Central memory CD4-positive, alpha-beta T cell (primary cell): ENCODE results near the gene FOXF2.

Experiments used
- DNase-seq: peaks from one replicate; pipeline ENCODE4 v3.0.0; 2022

The FOXF2 gene

DNA sequence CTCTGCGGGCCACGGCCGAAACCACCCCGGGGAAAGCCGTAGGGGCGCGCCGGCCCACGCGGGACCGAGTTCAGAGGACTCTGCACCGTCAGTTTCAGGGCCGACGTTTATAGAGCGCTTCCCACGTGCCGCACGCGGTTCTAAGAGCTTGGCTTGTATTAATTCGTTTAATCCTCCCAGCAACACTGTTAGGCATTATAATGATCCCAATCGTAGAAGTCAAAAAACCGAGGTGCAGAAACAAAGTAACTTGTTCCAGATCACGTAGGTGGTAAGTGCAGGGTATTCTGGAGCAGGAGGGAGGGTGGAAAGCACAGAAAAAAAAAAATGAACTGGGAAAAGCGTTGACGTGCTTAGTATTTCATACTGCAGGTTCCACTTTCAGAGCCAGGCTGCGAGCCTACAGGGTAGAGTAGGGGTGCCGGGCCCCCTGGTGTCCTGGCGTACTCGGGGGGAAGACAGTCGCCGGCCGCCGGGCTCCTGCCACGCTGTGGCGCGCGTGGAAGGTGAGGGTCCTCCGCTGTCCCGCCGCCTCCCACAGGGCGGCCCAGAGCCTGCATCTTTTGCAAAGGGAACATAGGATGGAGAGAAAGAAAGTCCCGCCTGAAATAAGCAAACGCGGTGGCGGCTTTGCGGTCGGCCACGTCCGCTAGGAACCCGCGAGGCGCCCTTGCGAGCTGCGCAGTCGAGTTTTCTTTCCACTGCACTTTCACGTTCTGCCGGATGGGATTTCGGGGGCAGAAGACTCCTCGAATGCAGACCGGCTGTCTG is 10.2 kb upstream of the FOXF2 start:
- DNase-seq = no peak

DNA sequence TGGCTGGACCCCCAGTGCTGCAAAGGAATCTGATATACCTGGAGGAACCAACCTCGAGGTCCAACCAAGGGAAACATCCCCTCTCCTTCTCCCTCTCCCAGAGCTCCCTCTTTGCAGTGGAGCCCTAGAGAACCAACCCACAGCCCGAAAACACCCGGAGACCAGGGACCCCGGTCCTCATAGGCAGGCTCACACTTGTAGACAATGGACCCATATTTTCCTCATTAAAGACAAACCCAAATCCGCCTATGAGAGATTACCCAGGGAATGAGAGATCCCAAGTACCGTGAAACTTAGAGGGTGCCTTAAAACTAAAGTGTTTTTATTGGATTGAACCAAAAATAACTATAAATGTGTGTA is 9.6 kb upstream of the FOXF2 start:
- no peak for DNase-seq

DNA sequence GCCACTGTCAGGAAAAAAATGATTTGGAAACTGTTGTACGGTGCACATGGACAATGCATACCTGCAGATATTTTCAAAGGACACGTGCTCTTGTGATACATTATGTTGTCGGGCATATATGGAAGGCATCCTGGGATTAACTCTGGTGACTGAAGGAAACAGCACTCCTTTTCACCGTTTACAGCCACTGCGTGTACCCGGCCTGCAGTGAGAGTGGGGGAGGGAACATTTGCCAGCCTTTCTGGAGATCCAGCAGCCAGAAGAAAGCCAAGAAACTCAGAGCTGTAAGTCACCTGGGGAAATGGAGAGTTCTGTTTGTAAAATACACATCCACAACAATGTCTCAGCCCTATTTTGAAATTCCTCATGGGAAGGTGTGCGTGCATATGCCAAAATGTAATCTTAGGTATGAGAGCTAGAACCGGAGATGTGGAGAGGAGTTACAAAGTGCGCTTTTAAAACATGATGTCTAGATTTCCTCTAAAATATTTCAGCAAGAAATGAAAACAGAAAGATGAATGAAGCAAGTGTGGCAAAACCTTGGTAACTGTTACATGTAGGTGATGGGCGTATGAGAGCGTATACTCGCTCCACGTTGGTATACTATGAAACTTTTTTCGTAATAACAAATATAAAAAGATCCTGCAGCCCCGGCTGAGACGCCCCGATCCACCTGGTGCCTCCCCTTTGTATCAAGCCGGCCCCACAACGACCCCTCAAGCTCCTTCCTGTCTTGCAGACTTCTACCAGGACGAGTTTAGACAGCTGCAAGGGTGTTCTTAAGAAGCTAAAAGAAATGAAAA is 8.6 kb upstream of the FOXF2 start:
- DNase-seq = no peak

DNA sequence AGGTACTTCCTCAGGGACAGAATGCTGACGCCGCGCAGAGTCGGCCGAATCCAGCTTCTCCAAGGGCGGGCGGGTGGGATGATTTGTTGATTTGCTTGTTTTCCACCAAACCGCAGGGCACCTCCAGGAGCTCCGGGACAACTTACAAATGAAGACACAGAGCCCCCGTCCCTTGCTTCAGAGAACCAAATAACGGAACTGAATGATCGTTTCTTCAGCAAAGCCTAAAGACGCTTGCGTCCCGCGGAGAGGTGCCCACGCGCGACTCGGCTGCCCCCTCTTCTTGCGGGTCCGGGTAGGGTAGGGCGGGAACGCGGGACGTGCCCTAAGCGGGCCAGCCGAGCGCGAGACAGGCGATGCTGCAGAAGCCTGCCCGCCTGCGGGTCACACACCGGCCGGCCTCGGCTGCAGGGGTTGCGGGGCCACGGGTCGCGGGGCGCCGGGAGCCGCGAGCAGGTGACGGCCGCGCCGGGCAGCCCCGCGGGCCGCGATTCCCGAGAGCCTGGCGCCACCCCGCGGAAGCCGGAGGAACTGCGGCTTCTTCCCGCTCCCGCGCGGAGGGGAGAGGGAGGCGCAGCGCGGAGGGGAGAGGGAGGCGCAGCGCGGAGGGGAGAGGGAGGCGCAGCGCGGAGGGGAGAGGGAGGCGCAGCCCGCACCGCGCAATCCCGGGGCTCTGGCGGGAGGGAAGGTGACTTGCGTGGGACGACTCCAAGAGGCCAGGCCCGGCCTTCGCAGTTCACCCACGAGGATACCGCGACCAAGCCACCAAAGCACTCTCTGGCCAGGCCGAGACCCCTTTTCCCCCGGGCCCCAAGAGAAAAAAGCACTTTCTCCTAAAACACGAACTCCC is 7.7 kb upstream of the FOXF2 start:
- peak; percentile 40 for DNase-seq

DNA sequence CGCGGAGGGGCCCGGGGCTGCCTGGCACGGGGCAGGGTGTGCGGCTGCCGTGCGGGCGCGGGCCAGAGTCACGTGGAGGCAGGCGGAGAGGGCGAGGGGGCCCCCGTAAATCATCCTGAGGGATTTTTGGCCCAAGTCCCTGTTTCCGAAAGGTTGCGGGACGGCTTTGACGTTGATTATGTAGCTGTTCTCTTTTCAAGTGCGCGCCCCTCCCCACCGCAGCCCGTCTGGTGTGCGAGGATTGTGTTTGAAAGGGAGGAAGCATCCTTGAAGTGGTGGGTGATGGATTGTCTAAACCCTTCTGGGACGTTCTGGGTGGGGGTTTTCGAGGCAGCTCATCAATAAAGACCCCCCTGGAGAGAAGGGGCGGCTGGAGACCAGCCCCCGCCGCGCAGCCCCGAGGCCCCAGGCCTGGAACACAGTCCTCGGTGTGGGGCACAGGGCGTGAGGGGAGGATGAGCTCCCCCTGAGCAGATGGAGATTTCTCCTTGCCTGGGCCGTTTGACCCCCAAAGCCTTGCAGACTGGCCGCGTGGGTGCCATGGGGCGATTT is 7.0 kb upstream of the FOXF2 start:
- DNase-seq = no peak

DNA sequence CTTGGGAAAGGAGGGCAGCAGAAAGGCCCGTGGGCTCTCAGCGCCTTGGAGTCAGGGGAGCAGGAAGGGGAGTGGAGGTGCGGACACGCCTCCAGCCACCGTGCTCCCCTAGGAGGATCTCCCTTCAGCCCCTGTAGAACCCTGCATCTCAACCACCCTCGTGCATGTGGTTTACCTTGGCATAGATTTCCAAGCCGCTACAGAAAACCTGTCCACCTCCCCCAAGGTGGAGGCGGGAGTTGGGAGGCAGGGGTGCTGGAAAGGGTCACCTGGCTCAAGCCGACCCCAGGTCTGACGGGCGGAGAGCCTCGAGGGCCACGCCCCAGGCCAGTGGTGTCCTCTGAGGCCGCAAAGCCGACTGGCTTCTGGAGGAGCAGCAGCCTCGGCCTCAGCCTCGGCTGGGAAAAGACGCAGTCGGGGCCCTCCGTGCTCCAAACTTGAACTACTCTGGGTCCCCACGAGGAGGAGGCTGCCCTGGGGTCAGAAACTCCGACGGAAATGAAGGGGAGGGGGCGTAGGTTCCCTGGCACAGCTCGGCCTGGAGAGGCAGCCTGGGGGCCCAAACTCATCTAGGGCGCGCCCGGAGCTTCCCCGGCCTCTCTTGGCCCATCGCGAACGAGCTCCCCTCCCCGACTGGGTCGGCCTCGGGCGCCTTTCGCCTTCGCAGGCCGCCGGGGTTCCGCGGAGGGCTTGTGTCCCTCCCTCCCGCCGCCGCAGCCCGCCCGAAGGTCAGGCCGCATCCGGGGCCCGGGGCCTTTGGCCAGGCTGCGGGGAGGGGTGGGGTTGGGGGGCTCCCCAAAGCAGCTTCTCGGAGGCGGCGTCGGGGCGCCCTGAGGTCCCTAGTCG is 6.3 kb upstream of the FOXF2 start:
- DNase-seq = no peak

DNA sequence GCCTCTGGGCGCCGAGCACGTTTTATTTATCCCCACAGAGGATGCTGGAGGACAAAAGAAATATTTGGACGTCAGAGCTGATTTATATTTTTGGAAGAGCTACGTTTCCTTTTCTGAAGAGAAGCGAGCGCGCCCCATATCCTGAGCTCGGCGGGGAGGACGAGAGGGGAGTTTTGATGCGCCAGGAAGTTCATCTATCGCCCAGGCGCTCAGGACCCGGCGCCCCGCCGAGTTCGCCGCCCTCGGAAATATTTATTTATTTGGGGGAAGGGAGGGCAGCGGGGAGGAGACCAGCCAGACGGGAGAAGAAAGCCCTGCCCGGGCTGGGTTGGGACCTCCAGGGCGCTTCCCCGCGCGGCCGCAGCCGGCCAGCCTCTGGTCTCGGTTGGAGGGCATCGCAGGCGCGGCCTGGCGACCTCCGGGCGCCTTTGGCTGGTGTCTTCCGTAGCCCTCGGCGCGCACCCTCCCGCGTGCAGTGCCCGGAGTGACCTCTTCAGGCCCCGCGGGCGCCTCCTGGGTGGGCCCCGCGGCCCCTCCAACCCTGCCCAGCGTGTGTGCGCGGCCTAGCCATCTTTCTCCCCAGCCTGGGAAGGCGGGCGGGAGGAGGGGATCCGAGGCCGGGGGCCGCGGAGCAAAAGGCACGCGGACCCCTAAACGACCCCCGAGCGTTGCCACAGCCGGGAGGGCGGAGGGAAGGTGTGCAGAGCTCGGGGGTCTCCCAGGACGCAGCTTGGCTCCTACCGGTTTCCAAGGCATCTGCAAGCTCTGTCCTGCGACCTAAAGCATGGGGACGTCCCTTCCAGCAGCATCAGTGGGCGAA is 5.4 kb upstream of the FOXF2 start:
- DNase-seq = no peak

DNA sequence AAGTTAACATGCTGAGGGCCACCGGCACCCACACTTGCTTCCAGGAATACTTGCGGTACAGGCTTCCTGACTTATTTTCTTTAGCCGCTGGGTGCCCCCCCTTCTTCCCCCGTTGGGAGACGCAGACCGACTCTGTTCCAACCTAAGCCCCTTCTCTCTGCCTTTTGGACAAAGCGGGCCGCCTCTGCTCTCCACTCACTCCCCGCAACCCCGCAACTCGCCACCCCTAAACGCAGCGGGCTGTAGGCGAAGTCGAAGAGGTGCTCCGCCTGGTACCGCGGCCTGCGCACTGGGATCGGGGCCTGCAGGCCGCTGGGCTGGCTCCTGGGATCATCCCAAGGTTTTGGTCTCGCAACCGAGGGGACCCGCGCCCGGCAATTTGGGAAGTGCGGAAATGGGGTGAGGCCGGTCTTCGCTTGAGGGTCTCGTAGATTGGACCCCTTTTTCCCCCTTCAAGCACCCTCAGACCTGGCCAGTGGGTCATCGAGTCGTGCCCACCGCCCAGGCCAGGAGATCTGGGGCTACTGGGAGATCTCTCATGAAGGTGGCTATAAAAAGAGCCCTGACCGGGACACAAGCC is 4.7 kb upstream of the FOXF2 start:
- DNase-seq = no peak

DNA sequence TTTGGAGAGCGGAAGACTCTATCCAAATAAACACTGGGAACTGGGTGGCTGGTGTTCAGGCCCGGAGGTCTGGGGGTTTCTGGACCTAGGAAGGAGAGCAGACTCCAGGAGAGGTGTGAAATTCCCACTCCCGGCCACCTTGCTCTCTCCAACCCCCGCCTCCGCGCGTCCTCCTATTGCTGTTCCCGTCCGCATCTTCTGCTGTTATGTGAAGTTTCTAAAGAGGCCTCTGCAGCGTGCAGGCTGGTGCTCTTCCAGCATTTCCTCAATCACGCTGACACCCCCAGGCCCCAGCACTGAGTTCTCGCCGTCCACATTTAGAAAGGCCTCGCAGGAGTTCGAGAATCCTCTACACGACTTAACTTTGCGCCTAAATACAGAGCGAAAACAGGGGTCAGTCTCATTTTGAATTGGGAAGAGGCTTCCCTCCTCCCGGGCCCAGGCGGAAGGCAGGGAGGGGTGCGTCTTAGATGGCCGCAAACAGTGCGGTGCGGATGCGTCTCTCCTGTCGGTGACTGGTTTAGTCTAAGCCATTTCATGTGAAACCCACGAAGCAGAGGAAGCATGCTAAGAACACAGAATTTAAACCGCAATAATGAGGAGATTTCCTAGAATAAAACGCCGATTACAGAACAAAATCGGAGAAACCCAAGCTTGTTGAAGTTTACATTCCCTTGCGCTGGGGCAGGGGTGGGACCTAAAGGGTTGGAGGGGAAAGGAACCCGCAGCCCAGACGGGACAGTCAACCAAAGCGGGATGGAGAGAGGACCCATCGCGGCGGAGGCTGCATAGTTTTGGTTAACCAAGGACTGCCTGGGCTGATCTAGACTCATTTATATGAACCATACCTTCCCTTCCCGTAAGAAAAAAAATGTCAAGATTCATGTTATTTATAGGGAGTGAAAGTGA is 4.0 kb upstream of the FOXF2 start:
- DNase-seq = no peak

DNA sequence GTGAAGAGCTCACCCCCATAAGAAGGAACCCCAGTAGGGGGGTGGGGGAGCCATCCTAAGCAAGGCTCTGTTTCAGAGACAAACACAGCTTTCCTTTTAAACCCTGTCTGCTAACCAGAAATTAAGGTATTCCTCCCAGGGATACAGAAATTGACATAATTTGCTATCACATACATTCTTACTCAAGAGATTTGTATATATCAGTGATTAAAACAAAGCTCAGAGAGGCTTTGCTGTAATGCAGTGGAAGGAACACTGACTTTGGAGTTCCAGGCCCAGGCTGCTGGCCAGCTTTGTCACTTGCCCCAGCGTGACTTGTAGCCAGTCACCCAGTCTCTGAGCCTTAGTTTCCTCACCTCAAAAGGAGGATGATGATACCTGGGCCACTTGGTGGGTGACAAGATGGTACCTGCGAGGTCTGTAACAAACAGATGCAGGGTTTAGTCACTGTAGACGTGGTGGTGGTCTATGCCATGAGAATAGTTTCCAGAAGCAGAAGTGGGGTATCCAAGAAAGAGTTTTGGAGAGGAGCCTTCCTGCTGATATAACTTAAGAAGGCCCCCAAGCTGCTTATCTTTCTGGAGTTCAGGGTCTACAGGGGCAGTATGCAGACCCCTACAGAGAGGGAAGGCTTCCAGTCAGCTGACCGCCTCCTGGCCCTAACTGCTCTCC is 3.2 kb upstream of the FOXF2 start:
- DNase-seq = no peak

DNA sequence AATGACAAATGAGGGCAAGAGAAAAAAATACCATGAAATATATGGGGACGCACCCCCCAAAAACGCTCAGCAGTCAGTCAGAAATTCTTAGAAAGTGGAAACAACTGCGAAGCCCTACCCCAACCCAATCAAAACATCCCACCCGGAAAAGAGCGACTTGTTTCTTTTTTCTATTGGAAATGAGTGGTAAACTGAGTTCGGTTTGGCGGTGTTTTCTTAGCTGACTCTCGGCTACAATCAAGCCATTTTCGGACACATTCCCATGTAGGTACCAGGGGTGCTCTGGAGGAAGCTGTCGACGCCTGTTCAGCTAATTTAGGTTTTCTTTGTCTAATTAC is 1.9 kb upstream of the FOXF2 start:
- DNase-seq = no peak

DNA sequence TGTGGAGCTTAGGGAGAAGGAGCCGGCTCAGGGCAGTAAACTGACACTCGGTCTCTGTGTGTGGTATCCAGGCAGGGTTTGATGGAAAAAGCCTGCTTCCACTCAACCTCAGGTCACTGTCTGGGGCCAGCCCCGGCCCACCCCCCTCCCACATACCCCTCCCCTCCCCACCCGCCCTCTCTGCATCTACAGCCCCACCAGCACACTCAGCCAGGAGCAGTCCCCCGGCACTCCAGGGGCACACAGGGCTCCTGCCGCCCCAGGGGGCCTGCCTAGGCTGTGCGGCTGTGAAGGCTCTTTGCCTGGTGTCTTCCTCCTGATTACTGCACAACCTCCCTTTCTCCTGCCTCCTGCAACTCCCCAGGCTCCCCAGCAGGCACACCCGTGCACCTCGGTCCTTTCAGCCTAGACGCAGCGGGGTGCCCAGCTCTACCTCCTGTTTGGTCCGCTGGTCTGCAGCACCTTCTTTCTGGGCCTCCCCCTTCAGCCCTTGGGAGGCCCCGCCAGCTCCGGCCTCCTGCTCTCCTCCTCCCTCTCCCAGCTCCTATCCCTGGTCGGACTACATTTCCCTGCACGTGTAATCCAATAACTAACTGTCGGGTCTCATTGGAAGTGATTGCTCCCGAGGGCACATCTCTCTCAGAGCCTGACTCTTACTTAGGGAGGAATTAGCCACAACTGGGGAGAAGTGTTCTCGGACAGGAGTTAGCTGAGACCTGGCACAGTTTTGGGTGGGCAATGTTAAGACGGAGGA is 1.3 kb upstream of the FOXF2 start:
- no peak for DNase-seq

DNA sequence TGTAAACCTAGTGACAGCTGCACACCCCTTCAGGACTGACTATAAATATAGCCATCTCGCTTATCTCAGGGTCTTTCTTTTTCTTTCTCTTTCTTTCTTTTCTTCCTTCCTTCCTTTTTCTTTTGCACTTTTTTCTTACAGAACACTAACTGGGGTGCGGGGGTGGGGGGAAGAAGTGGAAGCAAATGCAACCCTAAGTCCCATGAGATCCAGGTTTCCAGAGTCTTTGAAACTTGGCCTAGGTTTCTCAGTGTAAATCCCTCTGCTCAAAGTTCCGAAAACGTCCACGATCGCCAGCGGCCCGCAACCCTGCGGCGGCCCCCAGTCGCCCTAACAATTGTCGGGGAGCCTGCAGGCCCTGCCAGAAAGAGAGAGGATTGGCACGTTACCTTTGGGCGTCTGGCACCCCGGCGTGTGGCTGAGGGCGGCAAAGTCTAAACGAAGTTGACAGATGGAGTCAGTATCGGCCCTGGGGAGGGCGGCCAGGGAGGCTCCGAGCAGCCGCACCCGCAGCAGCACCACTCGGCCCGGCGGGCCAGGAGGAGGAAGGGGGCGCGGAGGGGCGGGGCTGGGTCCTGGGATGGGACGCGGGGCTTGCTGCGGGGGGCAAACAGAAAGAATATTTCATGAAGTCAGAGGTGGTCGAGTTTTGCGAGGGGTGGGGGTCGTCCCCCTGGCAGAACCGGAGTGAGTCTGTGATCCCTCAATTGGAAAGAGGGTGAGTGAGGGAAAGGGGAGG is 577 bp upstream of the FOXF2 start:
- DNase-seq = no peak

DNA sequence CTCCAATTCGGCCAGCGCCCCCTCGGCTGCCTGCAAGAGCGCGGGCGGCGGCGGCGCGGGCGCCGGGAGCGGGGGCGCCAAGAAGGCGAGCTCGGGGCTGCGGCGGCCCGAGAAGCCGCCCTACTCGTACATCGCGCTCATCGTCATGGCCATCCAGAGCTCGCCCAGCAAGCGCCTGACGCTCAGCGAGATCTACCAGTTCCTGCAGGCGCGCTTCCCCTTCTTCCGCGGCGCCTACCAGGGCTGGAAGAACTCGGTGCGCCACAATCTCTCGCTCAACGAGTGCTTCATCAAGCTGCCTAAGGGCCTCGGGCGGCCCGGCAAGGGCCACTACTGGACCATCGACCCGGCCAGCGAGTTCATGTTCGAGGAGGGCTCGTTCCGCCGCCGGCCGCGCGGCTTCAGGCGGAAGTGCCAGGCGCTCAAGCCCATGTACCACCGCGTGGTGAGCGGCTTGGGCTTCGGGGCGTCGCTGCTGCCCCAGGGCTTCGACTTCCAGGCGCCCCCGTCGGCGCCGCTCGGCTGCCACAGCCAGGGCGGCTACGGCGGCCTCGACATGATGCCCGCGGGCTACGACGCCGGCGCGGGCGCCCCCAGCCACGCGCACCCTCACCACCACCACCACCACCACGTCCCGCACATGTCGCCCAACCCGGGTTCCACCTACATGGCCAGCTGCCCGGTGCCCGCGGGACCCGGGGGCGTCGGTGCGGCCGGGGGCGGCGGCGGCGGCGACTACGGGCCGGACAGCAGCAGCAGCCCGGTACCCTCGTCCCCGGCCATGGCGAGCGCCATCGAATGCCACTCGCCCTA is 963 bp downstream of the FOXF2 start:
- DNase-seq = no peak

DNA sequence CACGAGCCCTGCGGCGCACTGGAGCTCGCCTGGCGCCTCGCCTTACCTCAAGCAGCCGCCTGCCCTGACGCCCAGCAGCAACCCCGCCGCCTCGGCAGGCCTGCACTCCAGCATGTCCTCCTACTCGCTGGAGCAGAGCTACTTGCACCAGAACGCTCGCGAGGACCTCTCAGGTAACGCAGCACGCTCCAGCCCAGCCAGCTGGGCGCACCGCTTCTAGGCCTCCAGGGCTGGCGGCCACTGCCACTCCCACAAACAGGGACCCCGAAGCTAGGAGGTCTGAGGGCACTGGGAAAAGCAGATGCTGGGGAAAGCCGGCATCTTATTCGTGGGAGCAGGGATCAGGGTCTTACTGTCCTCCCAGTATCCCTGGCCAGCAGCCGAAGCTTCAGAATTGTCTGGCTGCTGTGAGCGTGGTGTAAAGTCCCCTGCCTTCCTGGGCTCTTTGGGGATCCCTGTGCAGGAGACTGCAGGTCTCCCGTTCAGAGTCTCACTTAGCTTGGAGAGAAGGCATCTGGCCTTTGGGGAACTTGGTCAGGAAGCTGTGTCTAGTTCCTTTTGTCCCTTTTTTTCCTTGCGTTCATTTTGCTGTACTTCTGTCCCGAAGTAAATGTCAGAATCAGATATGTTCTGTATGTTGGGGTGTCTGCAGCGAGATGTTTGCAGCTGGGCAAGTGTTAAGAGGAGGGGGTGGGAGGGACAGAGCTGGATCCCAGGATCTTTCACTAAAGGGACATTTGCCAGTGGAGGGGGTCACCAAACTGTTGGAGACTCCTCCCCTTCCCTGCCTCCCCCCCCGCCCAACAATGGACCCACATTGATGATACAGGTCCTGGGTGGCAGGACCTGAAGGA is 1.8 kb downstream of the FOXF2 start:
- no peak for DNase-seq

DNA sequence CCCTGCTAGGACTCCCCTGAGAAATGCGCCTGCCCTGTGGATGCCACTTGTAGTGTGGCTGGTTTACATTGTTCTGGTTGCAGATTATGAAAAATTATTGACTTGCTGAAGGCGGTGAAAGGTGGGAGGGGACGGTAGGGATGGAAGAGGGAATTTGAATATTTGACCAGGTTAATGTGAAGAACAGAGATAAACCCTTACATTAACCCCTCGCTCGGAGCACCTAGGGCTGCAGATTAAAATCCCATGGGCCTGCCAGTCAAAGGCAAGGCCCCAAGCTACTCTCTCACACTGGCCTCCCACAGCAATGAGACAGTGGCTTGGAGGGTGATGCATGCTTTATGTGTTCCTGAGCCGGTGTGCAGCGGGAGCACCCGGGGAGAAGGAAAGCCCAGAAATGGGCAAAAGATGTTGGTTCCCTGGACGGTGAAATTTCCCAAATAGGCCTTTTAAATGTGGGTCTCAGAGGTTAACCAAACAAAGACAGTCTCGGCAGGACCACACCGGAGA is 2.5 kb downstream of the FOXF2 start:
- no peak for DNase-seq
